CD8-positive, alpha-beta memory T cell (primary cell): ENCODE data around the gene ELAPOR1. TPM values are rescaled to one million over a fixed set of nuclear protein-coding genes. Genes with fewer than 3 reads are reported as not detected.

Source experiments
- CTCF ChIA-PET: fragments of 350-600 bp; sonication (Branson Sonifier 250); formaldehyde crosslinking; loops from one replicate; lab custom pipeline; 2021; ENCODE audit warnings: antibody characterized with exemption; lab: Charles Lee
- POLR2A ChIA-PET: fragments of 350-600 bp; sonication (Branson Sonifier 250); formaldehyde crosslinking; loops from one replicate; lab custom pipeline; 2021; ENCODE audit warnings: antibody characterized with exemption; lab: Charles Lee
- DNase-seq, 5 donors: peaks; one replicate each; pipeline versions ENCODE4 v3.0.0 to v3.0.0-alpha.2; 2020 to 2022; ENCODE audit warnings: mixed read lengths in 1 of 5
- H3K27ac ChIP-seq: one replicate; pipeline ENCODE4 v1.7.0; 2013; ENCODE audit warnings: low read depth, mild to moderate bottlenecking, low read length, moderate library complexity
- H3K27me3 ChIP-seq: 2 replicates; pipeline ENCODE4 v1.7.0; 2013; ENCODE audit warnings: low read length, mild to moderate bottlenecking; ENCODE audit not compliant: insufficient read depth, poor library complexity, severe bottlenecking
- H3K36me3 ChIP-seq: 2 replicates; pipeline ENCODE4 v1.7.0; 2013; ENCODE audit warnings: mild to moderate bottlenecking, low read length, moderate library complexity; ENCODE audit not compliant: insufficient read depth
- H3K4me1 ChIP-seq: 2 replicates; pipeline ENCODE4 v1.7.0; 2013; ENCODE audit warnings: mild to moderate bottlenecking, low read length, moderate library complexity; ENCODE audit not compliant: insufficient read depth
- H3K4me3 ChIP-seq: 2 replicates; pipeline ENCODE4 v1.7.0; 2013; ENCODE audit warnings: mild to moderate bottlenecking, low read length
- H3K9me3 ChIP-seq: 2 replicates; pipeline ENCODE4 v1.7.0; 2013; ENCODE audit warnings: mild to moderate bottlenecking, low read length
- H3K27ac Mint-ChIP-seq, 8 donors: one replicate each; pipeline ENCODE4 v1.8.0; 2020 to 2021; ENCODE audit warnings: mixed read lengths in 8 of 8, mild to moderate bottlenecking in 6 of 8, inconsistent platforms in 3 of 8, moderate library complexity in 3 of 8
- H3K27me3 Mint-ChIP-seq, 2 donors: one replicate each; pipeline ENCODE4 v1.8.0; 2020 to 2021; ENCODE audit warnings: mixed read lengths in 2 of 2, mild to moderate bottlenecking in 1 of 2, moderate library complexity in 1 of 2
- H3K36me3 Mint-ChIP-seq, 3 donors: one replicate each; pipeline ENCODE4 v1.8.0; 2020 to 2021; ENCODE audit warnings: mixed read lengths in 3 of 3, inconsistent platforms in 1 of 3, mild to moderate bottlenecking in 1 of 3
- H3K4me1 Mint-ChIP-seq, 3 donors: one replicate each; pipeline ENCODE4 v1.8.0; 2020 to 2021; ENCODE audit warnings: mixed read lengths in 3 of 3, inconsistent platforms in 1 of 3, mild to moderate bottlenecking in 1 of 3
- H3K4me3 Mint-ChIP-seq, 7 donors: one replicate each; pipeline ENCODE4 v1.8.0; 2020 to 2021; ENCODE audit warnings: mixed read lengths in 7 of 7, mild to moderate bottlenecking in 6 of 7, moderate library complexity in 4 of 7, inconsistent platforms in 2 of 7
- H3K9me3 Mint-ChIP-seq, 5 donors: one replicate each; pipeline ENCODE4 v1.8.0; 2020 to 2022; ENCODE audit warnings: mixed read lengths in 5 of 5, mild to moderate bottlenecking in 3 of 5, moderate library complexity in 2 of 5, inconsistent platforms in 1 of 5
- polyA plus RNA-seq: library from polyadenylated mRNA; unstranded; fragments of 300-500 nt; fragmentation: Illumina TruSeq; gene quantifications from one replicate; pipeline ENCODE4 v1.2.3, GENCODE V29; 2021
- total RNA-seq, 2 experiments: library from RNA; stranded (reverse); gene quantifications; one replicate each; pipeline ENCODE4 v1.2.3, GENCODE V29; 2021

The ELAPOR1 gene
- total and polyA plus RNA-seq, 3 experiments from 2014 or later: 11.3 to 15.7 (median 13.9) TPM

DNA sequence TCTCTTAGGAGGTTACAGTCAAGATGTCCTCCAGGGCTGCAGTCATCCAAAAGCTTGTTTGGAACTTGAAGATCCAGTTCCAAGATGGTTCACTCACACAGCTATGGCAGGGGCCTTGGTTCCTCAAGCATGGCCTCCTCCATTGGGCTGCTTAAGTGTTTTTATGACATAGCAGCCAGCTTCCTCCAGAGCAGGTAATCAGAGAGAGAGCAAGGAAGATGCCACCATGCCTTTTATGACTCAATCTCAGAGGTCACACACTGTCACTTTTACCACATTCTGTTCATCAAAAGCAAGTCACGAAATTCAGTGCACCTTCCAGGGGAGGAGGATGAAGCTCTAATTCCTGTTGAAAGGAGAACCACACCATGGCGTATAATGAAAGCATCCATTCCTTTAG, 17.1 kb downstream of the ELAPOR1 start:
- no peak overlapping the region for H3K4me3 Mint-ChIP-seq
- H3K27ac Mint-ChIP-seq: no peak overlapping the region
- no peak for DNase-seq
- Histone ChIP-seq H3K36me3 (no peaks in the 10 kb centered on the region), H3K27ac (no peak overlapping the region), H3K27me3 (no peaks in the 10 kb centered on the region), H3K9me3 (no peaks in the 10 kb centered on the region), H3K4me3 (no peak overlapping the region), H3K4me1 (no peaks in the 10 kb centered on the region)
- H3K36me3 Mint-ChIP-seq: peaks cover 0 to 4% (median 2%) of the 10 kb centered on the region in 3 donors
- no peaks in the 10 kb centered on the region for H3K27me3 Mint-ChIP-seq
- POLR2A ChIA-PET: no interaction called here
- no peaks in the 10 kb centered on the region for H3K4me1 Mint-ChIP-seq
- H3K9me3 Mint-ChIP-seq: no peaks in the 10 kb centered on the region
- CTCF ChIA-PET: interaction anchor here (2.5 kb wide), 1 partner anchor 18 kb away, joined by 7 read pairs; a partner anchor contains a TSS

DNA sequence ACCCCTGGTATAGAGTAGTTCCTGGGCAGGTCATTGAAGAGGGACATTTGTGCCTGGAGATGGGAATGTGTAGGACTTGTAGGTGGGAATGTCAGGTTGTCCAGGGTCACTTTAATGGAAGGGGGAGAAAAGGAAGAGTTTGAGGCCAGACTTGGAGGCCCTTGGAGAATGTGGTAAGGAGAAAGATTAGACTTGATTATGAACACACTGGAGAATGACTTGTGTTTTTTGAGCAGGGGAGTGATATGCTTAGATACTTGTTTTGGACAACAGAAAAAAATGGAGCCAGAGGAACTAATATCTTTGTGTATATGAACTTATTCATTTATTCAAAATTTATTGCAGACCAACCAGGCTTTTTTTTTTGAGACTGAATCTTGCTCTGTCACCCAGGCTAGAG, 17.9 kb downstream of the ELAPOR1 start:
- Histone ChIP-seq H3K9me3 (no peaks in the 10 kb centered on the region), H3K27me3 (no peaks in the 10 kb centered on the region), H3K4me3 (no peak overlapping the region), H3K36me3 (no peaks in the 10 kb centered on the region), H3K27ac (no peak overlapping the region), H3K4me1 (no peaks in the 10 kb centered on the region)
- DNase-seq: no peak
- Mint-ChIP-seq H3K4me3 (no peak overlapping the region), H3K27me3 (no peaks in the 10 kb centered on the region), H3K36me3 (peaks cover 0 to 4% (median 2%) of the 10 kb centered on the region in 3 donors), H3K27ac (peak overlapping the region in 1 of 8 donors; percentile 59), H3K9me3 (no peaks in the 10 kb centered on the region), H3K4me1 (no peaks in the 10 kb centered on the region)
- ChIA-PET CTCF (no interaction called here), POLR2A (no interaction called here)

- Mint-ChIP-seq H3K36me3 (peaks cover 0 to 4% (median 0%) of the 10 kb centered on the region in 3 donors), H3K4me1 (no peaks in the 10 kb centered on the region), H3K27ac (peak overlapping the region in 2 of 8 donors; percentile 12 to 15), H3K27me3 (no peaks in the 10 kb centered on the region), H3K4me3 (no peak overlapping the region), H3K9me3 (no peaks in the 10 kb centered on the region)
- Histone ChIP-seq H3K9me3 (no peaks in the 10 kb centered on the region), H3K27me3 (no peaks in the 10 kb centered on the region), H3K4me1 (no peaks in the 10 kb centered on the region), H3K4me3 (no peak overlapping the region), H3K36me3 (no peaks in the 10 kb centered on the region), H3K27ac (no peak overlapping the region)
- ChIA-PET CTCF (no interaction called here), POLR2A (no interaction called here)
- no peak for DNase-seq
These were observed 19.2 kb downstream of the ELAPOR1 start for GRCh38 chr1:109133002-109133706.

GRCh38 chr1:109133815-109134214, 19.9 kb downstream of the ELAPOR1 start:
- CTCF ChIA-PET: no interaction called here
- H3K36me3 ChIP-seq: no peaks in the 10 kb centered on the region

DNA sequence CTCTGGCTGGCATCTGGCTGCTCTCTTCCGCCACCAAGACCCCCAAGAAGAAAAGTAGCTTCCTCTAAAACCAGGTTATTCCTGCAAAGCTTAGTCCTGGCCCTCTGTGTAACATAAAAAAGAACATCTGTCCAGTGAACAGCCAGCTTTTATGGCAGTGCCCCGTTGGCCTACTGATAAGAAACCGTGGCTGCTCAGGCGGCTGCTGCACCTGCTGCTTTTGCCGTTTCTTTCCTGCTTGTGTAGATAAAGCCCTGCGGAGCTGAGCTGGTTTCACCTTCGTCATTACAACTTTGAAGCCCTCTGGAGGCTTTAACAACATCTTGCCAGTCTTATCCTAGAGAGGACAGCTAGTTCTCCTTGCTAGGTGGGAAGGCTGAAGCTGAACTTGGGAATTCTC, 20.5 kb downstream of the ELAPOR1 start:
- no peaks in the 10 kb centered on the region for H3K4me1 Mint-ChIP-seq
- H3K36me3 Mint-ChIP-seq: peaks cover 0 to 2% (median 0%) of the 10 kb centered on the region in 3 donors
- Histone ChIP-seq H3K27me3 (no peaks in the 10 kb centered on the region), H3K36me3 (no peaks in the 10 kb centered on the region), H3K27ac (no peak overlapping the region), H3K4me3 (no peak overlapping the region), H3K9me3 (no peaks in the 10 kb centered on the region), H3K4me1 (no peaks in the 10 kb centered on the region)
- H3K9me3 Mint-ChIP-seq: no peaks in the 10 kb centered on the region
- H3K27me3 Mint-ChIP-seq: no peaks in the 10 kb centered on the region
- no peak for DNase-seq
- ChIA-PET POLR2A (no interaction called here), CTCF (no interaction called here)
- peak overlapping the region in 2 of 8 donors; percentile 36 to 60 for H3K27ac Mint-ChIP-seq
- H3K4me3 Mint-ChIP-seq: no peak overlapping the region

More at GRCh38 chr1:109133815-109134214, 19.9 kb downstream of the ELAPOR1 start:
- POLR2A ChIA-PET: no interaction called here
- no peaks in the 10 kb centered on the region for H3K9me3 Mint-ChIP-seq
- peaks cover 0 to 2% (median 0%) of the 10 kb centered on the region in 3 donors for H3K36me3 Mint-ChIP-seq
- Histone ChIP-seq H3K27ac (no peak overlapping the region), H3K4me1 (no peaks in the 10 kb centered on the region), H3K9me3 (no peaks in the 10 kb centered on the region), H3K27me3 (no peaks in the 10 kb centered on the region), H3K4me3 (no peak overlapping the region)
- H3K4me3 Mint-ChIP-seq: no peak overlapping the region
- no peak for DNase-seq
- H3K27ac Mint-ChIP-seq: no peak overlapping the region
- no peaks in the 10 kb centered on the region for H3K4me1 Mint-ChIP-seq
- H3K27me3 Mint-ChIP-seq: no peaks in the 10 kb centered on the region

DNA sequence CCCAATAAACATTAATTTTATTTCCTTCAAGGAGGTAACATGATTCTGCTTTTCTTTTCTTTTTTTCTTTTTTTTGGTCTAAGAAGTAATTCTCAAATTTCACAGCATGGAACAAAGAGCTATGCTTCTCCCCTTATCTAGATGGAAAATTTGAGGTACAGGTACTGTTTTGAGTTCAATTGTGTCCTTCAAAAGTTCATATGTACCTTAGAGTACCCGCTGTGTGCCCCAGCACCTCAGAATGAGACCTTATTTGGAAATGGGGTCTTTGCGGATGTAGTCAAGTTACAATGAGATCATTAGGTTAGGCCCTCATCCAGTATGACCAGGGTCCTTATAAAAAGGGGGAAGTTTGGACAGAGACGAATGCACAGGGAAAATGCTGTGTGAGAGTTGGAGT, 22.0 kb downstream of the ELAPOR1 start:
- Mint-ChIP-seq H3K27ac (no peak overlapping the region), H3K4me1 (no peaks in the 10 kb centered on the region), H3K27me3 (no peaks in the 10 kb centered on the region), H3K4me3 (no peak overlapping the region), H3K9me3 (no peaks in the 10 kb centered on the region), H3K36me3 (peaks cover 0 to 3% (median 0%) of the 10 kb centered on the region in 3 donors)
- H3K36me3 ChIP-seq: no peaks in the 10 kb centered on the region
- H3K27ac ChIP-seq: no peak overlapping the region
- H3K4me1 ChIP-seq: no peaks in the 10 kb centered on the region
- ChIA-PET CTCF (no interaction called here), POLR2A (no interaction called here)
- no peaks in the 10 kb centered on the region for H3K9me3 ChIP-seq
- DNase-seq: no peak
- H3K4me3 ChIP-seq: no peak overlapping the region
- H3K27me3 ChIP-seq: no peaks in the 10 kb centered on the region

- Mint-ChIP-seq H3K4me3 (no peak overlapping the region), H3K27me3 (no peaks in the 10 kb centered on the region), H3K36me3 (peaks cover 0 to 3% (median 0%) of the 10 kb centered on the region in 3 donors), H3K27ac (peak overlapping the region in 1 of 8 donors; percentile 22), H3K4me1 (no peaks in the 10 kb centered on the region), H3K9me3 (no peaks in the 10 kb centered on the region)
- Histone ChIP-seq H3K4me3 (no peak overlapping the region), H3K4me1 (no peaks in the 10 kb centered on the region), H3K36me3 (no peaks in the 10 kb centered on the region), H3K27me3 (no peaks in the 10 kb centered on the region), H3K27ac (no peak overlapping the region), H3K9me3 (no peaks in the 10 kb centered on the region)
- POLR2A ChIA-PET: no interaction called here
- CTCF ChIA-PET: no interaction called here
- no peak for DNase-seq
These were observed 22.9 kb downstream of the ELAPOR1 start for GRCh38 chr1:109136766-109137165.

- no peak overlapping the region for H3K4me3 ChIP-seq
- Mint-ChIP-seq H3K27ac (peak overlapping the region in 1 of 8 donors; percentile 15), H3K27me3 (no peaks in the 10 kb centered on the region), H3K9me3 (no peaks in the 10 kb centered on the region), H3K36me3 (peaks cover 0 to 1% (median 0%) of the 10 kb centered on the region in 3 donors), H3K4me1 (no peaks in the 10 kb centered on the region), H3K4me3 (no peak overlapping the region)
- CTCF ChIA-PET: interaction anchor here (0.7 kb wide), 1 partner anchor 742 kb away, joined by 3 read pairs; no protein-coding TSS in a partner anchor
- POLR2A ChIA-PET: no interaction called here
- H3K27me3 ChIP-seq: no peaks in the 10 kb centered on the region
- no peaks in the 10 kb centered on the region for H3K9me3 ChIP-seq
- no peak for DNase-seq
- no peak overlapping the region for H3K27ac ChIP-seq
- no peaks in the 10 kb centered on the region for H3K4me1 ChIP-seq
- no peaks in the 10 kb centered on the region for H3K36me3 ChIP-seq
These were observed 24.0 kb downstream of the ELAPOR1 start for GRCh38 chr1:109137958-109138357.
